HEK293 (cell line): ENCODE measurements around the gene FNDC11.

Source experiments
- ZFP37 ChIP-seq: fragments of 450-650 bp; formaldehyde crosslinking; IDR thresholded peaks from 2 replicates; pipeline ENCODE4 v1.5.1; 2016; ENCODE audit warnings: missing biosample characterization, missing genetic modification characterization
- ZNF221 ChIP-seq: fragments of 450-650 bp; formaldehyde crosslinking; IDR thresholded peaks from 2 replicates; pipeline ENCODE4 v1.5.1; 2017; ENCODE audit warnings: missing biosample characterization, missing genetic modification characterization, borderline replicate concordance
- ZNF24 ChIP-seq: fragments of 450-650 bp; formaldehyde crosslinking; IDR thresholded peaks from 2 replicates; pipeline ENCODE4 v1.5.1; 2016; ENCODE audit warnings: missing biosample characterization, missing genetic modification characterization
- TF ChIP-seq, protein P1 (sequence below): fragments of 450-650 bp; formaldehyde crosslinking; IDR thresholded peaks from 2 replicates; pipeline ENCODE4 v1.5.1; 2016; ENCODE audit warnings: missing biosample characterization, missing genetic modification characterization

DNA sequence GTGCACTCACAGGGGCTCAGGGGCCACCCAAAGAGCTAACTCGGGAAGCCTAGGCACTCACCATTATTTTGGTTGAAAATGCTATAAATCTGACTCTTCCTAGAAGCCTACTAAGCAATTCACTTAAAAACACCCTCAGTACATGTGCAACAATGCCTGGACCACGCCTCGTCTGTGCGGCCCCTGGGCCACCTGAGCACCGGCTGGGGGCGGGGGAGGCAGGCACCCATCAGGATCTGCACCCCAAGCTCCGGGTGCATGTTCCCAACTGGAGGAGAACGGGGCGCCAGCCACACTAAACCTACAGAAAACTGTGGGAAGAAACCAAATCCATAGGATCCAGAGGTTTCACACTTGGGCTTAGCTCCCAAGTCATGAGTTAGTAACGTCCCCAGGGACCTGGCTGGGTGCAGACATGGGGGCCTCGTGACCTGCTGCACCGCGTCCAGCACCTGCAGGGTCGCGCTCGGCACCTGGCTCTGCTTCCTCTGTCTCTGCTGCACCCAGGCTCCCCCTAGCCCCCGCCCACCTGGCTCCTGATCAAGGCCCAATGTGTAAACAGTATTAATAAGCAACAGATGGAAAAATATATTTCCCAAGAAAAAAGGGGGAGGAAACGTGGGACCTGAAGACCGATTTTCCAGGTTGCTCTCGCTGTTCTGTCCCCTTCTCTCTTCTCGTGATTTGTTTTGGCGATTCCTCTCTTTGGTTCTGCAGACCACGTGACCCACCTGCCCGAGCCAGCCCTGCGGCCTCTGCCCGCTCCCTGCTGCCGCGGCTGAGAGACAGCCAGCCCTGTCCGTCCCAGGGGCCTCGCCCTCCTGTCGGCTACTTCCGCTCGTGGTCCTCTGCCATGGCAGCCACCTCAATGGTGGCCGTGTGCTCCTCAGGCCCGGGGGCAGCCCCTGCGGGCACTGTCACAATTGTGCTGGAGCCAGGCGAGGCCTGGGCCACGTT, 35.6 kb downstream of the FNDC11 start:
- no peak for TF ChIP-seq ZNF24 (tag by site-specific recombination)
- TF ChIP-seq, protein P1, sequence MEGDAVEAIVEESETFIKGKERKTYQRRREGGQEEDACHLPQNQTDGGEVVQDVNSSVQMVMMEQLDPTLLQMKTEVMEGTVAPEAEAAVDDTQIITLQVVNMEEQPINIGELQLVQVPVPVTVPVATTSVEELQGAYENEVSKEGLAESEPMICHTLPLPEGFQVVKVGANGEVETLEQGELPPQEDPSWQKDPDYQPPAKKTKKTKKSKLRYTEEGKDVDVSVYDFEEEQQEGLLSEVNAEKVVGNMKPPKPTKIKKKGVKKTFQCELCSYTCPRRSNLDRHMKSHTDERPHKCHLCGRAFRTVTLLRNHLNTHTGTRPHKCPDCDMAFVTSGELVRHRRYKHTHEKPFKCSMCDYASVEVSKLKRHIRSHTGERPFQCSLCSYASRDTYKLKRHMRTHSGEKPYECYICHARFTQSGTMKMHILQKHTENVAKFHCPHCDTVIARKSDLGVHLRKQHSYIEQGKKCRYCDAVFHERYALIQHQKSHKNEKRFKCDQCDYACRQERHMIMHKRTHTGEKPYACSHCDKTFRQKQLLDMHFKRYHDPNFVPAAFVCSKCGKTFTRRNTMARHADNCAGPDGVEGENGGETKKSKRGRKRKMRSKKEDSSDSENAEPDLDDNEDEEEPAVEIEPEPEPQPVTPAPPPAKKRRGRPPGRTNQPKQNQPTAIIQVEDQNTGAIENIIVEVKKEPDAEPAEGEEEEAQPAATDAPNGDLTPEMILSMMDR: no peak
- TF ChIP-seq ZNF221 (tag by site-specific recombination): no peak
- no peak for TF ChIP-seq ZFP37 (tag by site-specific recombination)
